ENCODE data around the gene NDUFA8.

The NDUFA8 gene

DNA sequence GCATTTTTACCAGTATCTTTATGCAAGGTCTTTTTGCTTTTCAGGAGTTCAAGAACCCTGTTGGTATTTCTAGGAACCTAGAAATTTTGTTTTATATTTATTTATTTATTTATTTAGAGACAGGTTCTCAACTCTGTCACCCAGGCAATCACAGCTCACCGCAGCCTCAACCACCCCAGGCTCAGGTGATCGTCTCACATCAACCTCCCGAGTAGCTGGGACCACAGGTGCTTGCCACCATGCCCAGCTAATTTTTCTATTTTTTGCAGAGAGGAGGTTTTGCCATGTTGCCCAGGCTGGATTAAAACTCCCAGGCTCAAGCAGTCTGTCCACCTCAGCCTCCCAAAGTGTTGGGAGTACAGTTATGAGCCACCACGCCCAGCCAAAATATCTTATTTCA lies 36.3 kb upstream of the NDUFA8 start:
- Histone ChIP-seq H3K27ac (no peak overlapping the region), H3K9me3 (no peaks in the 10 kb centered on the region), H3K4me3 (no peak overlapping the region), H3K36me3 (no peaks in the 10 kb centered on the region), H3K27me3 (peaks cover 0 to 14% of the 10 kb centered on the region in 2 donors), H3K4me1 (no peaks in the 10 kb centered on the region)
- no peak for DNase-seq
- TF ChIP-seq, protein P1, sequence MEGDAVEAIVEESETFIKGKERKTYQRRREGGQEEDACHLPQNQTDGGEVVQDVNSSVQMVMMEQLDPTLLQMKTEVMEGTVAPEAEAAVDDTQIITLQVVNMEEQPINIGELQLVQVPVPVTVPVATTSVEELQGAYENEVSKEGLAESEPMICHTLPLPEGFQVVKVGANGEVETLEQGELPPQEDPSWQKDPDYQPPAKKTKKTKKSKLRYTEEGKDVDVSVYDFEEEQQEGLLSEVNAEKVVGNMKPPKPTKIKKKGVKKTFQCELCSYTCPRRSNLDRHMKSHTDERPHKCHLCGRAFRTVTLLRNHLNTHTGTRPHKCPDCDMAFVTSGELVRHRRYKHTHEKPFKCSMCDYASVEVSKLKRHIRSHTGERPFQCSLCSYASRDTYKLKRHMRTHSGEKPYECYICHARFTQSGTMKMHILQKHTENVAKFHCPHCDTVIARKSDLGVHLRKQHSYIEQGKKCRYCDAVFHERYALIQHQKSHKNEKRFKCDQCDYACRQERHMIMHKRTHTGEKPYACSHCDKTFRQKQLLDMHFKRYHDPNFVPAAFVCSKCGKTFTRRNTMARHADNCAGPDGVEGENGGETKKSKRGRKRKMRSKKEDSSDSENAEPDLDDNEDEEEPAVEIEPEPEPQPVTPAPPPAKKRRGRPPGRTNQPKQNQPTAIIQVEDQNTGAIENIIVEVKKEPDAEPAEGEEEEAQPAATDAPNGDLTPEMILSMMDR (IDR thresholded peaks at IDR 0.05), result no peak
- intact Hi-C loops (cut with DNase I; ENCODE audit: low total_unique reads), result no loop called here

DNA sequence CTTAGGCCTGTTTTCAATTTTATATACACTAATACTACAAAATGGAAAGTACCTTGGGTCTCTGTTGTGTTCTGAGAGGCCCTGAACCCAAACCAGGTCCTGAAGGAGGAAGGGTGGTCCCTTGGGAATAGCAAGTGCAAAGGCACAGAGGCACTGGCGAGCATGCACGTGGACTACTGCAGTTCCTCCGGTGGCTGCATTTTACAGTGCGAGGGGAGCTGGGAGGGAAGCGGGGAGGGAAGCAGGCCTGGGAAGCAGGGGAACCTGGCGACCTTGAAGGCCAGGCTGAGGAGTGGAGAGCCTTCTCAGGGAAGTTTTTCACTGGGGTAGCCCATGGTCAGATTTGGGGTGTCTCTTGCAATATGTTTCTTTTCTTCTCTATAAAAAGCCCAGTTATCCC lies 34.1 kb upstream of the NDUFA8 start:
- H3K27ac ChIP-seq, result no peak overlapping the region
- no peaks in the 10 kb centered on the region for H3K9me3 ChIP-seq
- TF ChIP-seq, protein P1 (IDR thresholded peaks at IDR 0.05), result no peak
- H3K27me3 ChIP-seq, result peaks cover 0 to 14% of the 10 kb centered on the region in 2 donors
- H3K4me1 ChIP-seq, result no peaks in the 10 kb centered on the region
- H3K4me3 ChIP-seq, result no peak overlapping the region
- no peaks in the 10 kb centered on the region for H3K36me3 ChIP-seq
- DNase-seq, result no peak
- intact Hi-C loops (cut with DNase I; ENCODE audit: low total_unique reads), result no loop called here

DNA sequence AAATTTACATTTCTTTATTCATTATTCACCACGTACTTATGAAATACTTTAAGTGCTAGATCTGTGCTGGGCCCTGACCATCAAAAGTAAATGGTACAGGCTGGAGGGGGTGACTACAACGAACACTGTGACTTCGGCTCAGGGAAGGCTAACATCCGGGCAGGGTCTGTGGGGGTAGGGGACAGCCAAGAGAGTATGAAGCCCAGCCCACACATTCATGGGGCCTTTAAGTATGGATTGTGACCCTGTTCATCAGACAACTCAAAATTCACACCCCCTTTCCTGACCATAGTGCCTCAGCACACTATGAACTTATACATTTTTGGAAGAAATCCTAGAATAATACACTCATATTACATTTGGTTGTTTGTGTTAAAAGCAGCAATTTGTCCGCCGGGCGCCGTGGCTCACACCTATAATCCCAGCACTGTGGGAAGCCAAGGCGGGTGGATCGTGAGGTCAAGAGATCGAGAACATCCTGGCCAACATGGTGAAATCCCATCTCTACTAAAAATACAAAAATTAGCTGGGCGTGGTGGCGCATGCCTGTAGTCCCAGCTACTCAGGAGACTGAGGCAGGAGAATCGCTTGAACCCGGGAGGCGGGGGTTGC lies 33.4 kb upstream of the NDUFA8 start:
- Histone ChIP-seq H3K27me3 (peaks cover 0 to 10% of the 10 kb centered on the region in 2 donors), H3K4me1 (no peaks in the 10 kb centered on the region), H3K27ac (no peak overlapping the region), H3K4me3 (no peak overlapping the region), H3K36me3 (no peaks in the 10 kb centered on the region), H3K9me3 (no peaks in the 10 kb centered on the region)
- TF ChIP-seq, protein P1 (IDR thresholded peaks at IDR 0.05), result no peak
- intact Hi-C loops (cut with DNase I; ENCODE audit: low total_unique reads), result no loop called here
- no peak for DNase-seq

DNA sequence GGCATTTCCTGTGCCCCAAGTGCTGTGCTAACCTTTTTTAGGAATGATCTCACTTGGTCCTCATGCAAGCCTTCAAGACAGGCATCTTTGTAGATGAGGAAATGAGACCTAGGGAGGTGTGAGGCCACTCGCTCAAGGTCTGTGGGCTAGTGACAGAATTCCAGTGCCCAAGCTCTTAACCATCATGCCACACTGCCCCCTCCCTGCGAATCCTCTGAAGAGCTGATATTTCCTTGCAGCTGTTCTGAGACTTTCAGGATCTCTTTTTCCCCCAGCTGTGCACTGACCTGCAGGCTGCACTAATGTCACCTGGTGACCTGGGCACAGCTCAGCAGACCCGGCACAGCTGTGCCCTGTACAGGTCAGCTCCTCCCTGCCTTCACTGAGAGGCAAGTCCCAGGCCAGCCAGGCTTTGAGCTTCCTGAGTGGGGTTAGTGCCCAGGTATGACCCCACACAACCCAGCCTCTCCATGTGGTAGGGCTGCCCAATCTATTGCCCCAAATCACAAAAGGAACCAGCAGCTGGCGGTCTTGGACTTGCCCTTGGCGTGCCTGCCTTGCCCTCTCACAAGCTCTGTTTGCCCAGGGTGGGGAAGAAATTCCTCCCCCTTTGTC lies 32.8 kb upstream of the NDUFA8 start:
- H3K27ac ChIP-seq, result no peak overlapping the region
- intact Hi-C loops (cut with DNase I; ENCODE audit: low total_unique reads), result no loop called here
- no peaks in the 10 kb centered on the region for H3K4me1 ChIP-seq
- TF ChIP-seq, protein P1 (IDR thresholded peaks at IDR 0.05), result no peak
- no peak for DNase-seq
- no peaks in the 10 kb centered on the region for H3K36me3 ChIP-seq
- H3K27me3 ChIP-seq, result peaks cover 0 to 4% of the 10 kb centered on the region in 2 donors
- no peak overlapping the region for H3K4me3 ChIP-seq
- no peaks in the 10 kb centered on the region for H3K9me3 ChIP-seq

DNA sequence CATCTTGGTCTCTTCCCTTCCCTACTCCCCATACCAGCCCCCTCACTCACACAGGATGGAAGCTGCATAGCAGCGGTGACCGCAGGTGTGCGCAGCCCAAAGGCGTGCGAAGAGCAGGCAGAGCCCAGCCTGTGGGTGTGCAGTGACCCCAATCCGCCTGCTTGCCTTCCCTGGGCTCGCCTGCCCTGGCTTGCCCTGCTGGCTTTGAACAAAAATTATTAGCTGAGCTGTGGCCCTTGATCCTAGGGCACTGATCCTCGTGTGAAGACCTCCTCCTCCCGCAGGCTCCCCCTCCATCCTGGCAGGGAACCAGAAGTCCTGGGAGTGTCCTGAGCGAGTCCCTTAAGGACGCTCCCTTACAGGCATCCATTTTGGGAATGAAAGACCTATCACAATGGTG lies 32.0 kb upstream of the NDUFA8 start:
- Histone ChIP-seq H3K4me1 (no peaks in the 10 kb centered on the region), H3K27me3 (no peaks in the 10 kb centered on the region), H3K9me3 (no peaks in the 10 kb centered on the region), H3K4me3 (no peak overlapping the region), H3K36me3 (no peaks in the 10 kb centered on the region), H3K27ac (no peak overlapping the region)
- no peak for DNase-seq
- intact Hi-C loops (cut with DNase I; ENCODE audit: low total_unique reads), result no loop called here
- TF ChIP-seq, protein P1 (IDR thresholded peaks at IDR 0.05), result no peak

Data from tibial artery (tissue), 4 donors.